Forelimb muscle (tissue), 1 donor: ENCODE data around the gene CYSLTR2. TPM values are rescaled to one million over a fixed set of nuclear protein-coding genes. Genes with fewer than 3 reads are reported as not detected.

Experiments used
- DNase-seq: peaks from one replicate; pipeline ENCODE4 v3.0.0-alpha.2; 2013; ENCODE audit warnings: low read depth
- polyA plus RNA-seq: library from polyadenylated mRNA; unstranded; fragments of 120-200 nt; gene quantifications from one replicate; pipeline ENCODE4 v1.2.1, GENCODE V29; 2013; ENCODE audit not compliant: insufficient read length

The CYSLTR2 gene
- polyA plus RNA-seq, 1 donor = 0.14 TPM

DNA sequence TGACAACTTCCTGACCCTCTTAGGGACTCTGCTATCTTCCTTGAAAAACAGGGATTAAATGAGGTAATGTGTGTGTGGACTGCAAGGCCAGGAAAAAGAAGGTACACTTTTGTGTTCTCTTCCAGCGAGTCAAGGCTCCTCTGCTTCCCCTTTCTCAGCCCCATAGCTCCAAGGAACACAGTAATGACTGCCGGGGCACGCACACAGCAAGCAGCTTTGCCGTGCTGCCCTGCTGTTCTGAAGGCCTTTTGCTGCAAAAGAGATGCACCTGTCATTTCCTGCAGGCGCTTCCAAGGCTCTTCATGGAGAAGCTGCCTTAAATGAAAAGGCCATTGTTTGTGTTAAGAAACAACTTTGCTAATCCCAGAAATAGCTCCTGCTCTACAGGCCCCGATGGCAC, 84.6 kb downstream of the CYSLTR2 start:
- DNase-seq = no peak

DNA sequence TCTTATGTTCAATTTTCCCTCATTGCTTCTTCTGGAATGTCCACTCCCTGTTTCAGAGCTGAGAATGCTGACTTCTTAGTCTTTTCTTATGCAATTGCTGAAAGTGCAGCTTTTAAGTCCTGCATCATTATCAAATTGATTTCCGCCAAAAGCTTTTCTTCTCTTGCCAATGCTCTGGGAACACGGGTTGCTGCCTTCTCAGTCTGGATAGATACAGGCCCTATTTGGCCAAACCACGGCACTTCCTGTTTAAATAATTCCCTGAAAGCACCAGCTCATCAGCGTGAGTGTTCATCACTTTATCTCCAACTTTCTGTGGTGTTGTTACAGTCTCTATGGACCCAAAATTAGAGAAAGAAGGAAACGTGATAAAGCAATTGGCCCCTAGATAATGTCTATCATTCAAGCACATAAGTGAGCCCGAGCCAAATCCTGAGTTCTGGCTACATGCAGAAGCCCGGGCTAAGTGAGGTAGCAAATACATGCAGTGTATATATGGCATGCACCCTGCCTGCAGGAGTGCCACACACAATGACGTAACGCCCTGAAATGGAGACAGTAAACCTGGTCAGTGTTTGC, 85.7 kb downstream of the CYSLTR2 start:
- no peak for DNase-seq

DNA sequence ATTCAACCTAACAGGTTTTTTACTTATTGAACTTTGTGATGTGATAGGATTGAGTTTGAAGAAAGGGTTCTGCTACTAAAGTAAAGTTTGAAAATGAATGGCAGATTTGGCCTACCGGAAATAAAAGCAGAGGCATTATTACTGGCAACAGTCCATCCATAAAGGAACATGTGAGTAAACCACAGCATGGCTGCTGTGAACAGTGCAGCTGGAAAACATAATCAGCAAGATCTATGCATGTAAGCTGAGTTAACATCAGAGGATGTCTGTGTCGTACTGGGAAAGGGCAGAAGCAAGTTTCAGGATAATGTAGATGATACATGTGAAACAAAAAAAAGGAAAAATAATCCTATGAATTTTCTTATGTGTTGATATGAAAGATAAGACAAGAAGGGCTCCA, 87.6 kb downstream of the CYSLTR2 start:
- DNase-seq = no peak

GRCh38 chr13:48746821-48747220, 93.1 kb downstream of the CYSLTR2 start:
- DNase-seq = no peak

- DNase-seq = no peak
These were observed 95.0 kb downstream of the CYSLTR2 start for GRCh38 chr13:48748681-48749080.

GRCh38 chr13:48749144-48749543, 95.4 kb downstream of the CYSLTR2 start:
- no peak for DNase-seq

DNA sequence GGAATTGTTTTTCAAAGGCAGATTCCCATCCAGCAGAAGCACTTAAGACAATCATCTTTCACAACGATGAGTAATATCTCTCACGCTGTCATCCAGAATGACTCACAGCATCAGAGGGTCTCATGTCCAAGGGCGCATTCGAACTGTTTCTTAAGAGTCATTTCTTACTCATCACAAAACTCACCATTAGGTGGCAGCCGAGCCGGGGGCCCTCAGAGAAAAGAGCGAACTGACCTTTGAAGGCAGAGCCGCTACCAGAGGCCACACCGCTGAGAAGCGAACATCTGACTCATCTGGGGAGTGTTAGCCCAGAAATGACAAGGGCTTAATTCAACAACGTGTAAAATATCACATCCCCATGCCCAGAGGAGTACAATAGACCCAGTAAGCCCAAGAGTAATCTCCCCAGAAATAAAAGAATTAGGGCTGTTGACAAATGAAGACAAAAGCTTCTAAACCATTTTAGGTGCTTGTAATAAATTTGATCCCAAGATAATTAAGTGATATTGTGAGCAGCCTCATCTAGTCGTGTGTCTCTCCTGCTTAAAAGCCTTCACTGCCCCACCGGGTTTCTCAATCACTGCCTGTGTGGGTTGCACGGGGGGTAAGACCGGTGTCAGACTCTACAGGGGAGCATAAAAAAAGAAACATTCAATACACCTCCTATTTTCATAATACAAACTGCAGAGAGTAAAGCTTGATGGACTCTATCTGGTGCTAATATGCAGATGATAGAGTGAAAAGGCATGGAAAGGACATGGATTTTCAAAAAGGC, 96.2 kb downstream of the CYSLTR2 start:
- no peak for DNase-seq

DNA sequence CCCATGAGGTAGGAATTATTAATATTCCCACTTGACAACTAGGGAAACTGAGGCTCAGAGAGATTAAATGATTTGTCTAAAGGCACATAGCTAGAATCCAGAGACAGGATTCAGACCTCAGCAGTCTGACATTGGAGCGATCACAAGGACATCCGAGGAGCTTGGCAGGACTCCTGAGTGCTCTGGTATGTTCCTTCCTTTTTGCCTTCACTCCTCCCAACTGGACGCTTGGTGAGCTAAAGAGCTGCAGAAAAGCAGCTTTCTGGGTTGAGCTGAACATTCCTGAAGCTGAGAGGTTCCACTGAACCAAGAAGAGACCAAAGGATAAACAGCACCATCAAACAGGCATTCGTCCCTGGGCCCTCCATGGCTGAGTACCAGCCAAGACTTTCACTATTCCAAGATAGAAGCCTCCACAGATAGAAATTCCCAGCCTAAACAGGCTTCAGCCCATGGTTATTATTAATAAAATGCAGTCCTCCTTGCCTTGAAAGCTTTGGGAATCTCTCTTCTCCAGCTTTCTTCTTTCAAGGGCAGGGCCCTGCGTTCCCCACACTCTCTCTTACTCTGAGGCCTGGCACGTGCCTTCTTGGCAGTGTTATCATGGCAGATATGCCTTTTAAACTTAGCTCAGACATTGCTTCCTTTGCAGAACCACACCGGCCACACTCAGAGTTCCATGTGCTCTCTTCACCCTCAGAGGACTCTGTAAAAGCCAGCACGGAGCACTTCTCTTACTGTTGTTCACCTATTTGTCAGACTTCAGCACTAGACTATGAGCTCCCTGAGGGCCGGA, 97.1 kb downstream of the CYSLTR2 start:
- no peak for DNase-seq

- DNase-seq = no peak
These were observed 106.9 kb downstream of the CYSLTR2 start for GRCh38 chr13:48760626-48761025.

Other genes starting within 250 kb of the CYSLTR2 start
- 19.6 TPM for gene LPAR6, start 240.8 kb upstream of the CYSLTR2 start, polyA plus RNA-seq
- gene RCBTB2, start 120.8 kb upstream of the CYSLTR2 start, polyA plus RNA-seq = 20.6 TPM